HG03108 (cell line): Measurements from ENCODE around the gene CA10.

Source experiments
- ATAC-seq: cut with Tn5 transposase; IDR thresholded peaks from one replicate; pipeline ENCODE4 v1.9.1; 2021; ENCODE audit warnings: moderate library complexity; ENCODE audit not compliant: unreplicated experiment

The CA10 gene

GRCh38 chr17:51734976-51735375 is 423.5 kb downstream of the CA10 start:
- no peak for ATAC-seq

GRCh38 chr17:51734462-51734861 is 424.1 kb downstream of the CA10 start:
- ATAC-seq: no peak

- no peak for ATAC-seq
Observed at GRCh38 chr17:51733166-51733565, 425.3 kb downstream of the CA10 start.

GRCh38 chr17:51731941-51732722 is 426.4 kb downstream of the CA10 start:
- ATAC-seq: no peak

DNA sequence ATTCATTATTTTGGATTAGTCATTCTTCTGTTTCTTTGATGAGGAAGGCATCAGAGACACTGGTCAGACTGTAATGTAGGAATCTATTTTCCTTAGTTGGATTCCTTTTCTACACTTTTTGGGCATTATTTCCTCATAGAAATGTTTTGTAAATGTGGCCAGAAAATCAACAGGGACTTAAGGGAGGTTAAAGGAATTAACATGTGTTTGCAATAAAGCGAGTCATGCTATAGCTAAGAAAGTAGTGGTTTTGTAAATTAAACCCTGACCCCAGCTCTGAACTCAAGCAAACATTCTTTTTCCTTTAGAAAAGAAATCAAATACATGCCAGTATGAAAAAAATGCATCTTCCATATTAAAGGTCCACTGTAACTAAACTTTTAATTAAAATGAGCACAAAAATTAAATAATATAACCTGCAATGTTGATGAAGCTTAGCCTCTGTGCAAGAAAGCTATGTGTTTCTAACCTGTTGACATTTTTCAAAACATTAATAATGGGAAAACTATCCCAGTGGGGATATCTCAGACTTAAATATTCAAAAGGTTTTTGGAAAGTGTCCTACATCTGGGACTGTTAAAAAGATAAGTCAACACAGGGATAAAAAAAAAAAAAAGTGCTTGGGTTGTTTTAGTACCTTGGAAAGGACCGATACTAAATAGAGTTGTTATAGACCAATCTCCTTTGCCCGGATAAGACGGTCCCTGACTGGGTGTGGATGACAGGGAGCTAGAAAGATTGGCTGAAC is 428.0 kb downstream of the CA10 start:
- no peak for ATAC-seq

DNA sequence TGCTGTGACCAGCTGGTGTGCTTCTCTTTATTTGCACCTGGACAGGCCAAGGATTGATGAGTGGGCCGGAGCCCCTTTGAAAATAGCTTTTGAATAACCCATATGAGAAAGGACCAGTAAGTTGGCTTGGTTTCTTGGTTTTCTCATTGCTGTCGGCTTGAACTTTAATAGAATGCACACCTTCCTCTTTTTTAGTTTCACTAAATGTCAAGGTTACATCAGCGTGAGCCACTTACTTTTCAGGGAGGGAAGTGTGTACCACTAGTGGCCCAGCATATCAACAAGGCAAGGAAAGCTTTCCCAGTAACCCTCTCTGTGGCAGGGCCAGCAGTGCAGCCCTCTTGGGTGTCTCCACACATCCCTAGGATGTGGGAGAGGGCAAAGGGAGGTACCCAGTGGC is 433.3 kb downstream of the CA10 start:
- ATAC-seq: no peak

GRCh38 chr17:51724043-51724580 is 434.4 kb downstream of the CA10 start:
- no peak for ATAC-seq

- ATAC-seq: no peak
Observed at GRCh38 chr17:51722994-51723393, 435.5 kb downstream of the CA10 start.

DNA sequence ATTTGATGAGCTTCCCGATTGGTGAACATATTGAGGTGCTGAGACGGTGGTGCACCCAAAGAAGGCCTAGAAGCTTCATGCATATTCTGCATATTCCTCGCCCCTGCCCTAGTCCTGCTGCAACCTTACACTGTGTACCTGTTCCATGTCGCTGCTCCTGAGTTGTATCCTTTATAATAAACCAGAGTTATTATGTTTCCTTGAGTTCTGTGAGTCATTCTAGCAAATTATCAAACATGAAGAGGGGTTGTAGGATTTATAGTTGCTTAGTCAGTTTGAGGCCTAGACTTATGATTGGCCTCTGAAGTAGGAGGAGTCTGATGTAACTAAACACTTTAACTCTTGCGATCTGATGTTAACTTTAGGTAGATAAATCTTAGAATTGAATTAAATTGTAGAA is 436.8 kb downstream of the CA10 start:
- no peak for ATAC-seq

DNA sequence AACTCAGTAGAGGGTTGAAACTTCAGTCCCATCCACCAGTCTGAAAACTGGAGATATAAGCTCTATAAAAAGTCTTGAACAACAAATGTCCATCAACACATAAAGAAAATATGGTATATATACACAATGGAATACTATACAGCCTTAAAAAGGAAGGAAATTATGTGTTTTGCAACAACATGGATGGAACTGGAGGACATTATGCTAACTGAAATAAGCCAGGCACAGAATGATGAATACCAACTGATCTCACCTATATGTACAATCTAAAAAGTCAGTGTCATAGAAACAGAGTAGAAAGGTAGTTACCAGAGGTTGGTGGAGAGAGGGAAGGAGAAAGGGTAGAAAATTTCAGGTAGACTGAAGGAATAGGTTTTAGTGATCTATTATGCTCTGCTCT is 438.1 kb downstream of the CA10 start:
- no peak for ATAC-seq

- ATAC-seq: no peak
Observed at GRCh38 chr17:51718983-51719382, 439.5 kb downstream of the CA10 start.

DNA sequence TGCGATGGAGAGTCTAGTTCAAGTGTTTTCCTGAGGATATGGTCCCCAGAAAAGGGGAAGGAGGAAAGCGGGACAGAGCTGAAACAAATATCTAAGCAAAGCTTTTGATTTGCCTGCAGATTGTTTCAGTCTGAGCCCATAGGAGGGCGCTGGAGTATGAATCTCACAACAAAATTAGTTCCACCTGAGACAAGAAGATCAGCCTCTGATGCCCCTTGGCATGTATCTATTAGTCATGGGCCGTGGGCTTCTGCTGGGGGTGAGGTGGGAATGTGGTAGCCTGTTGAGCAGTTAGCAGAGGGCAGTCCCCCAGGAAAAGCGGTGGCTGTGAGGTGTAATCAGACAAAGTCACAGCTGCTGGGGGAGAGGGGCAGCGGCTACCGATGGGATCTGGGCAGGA is 446.9 kb downstream of the CA10 start:
- ATAC-seq: no peak

DNA sequence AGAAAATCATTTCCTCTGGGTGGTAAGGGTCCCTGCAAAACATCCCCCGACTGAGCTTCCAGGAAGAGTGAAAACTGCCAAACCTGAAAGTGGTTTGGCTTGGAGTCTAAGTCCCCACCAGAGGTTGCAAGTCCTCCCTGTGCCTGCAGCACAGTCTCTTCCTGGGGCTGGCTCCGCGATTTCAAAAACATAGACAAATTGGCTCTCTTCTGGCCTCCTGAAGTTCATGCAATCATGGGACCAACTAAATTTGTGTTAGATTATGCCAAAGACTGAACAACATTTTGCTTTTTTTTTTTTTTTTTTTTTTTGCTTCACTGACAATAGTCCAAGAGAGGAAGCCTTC is 447.9 kb downstream of the CA10 start:
- ATAC-seq: no peak

DNA sequence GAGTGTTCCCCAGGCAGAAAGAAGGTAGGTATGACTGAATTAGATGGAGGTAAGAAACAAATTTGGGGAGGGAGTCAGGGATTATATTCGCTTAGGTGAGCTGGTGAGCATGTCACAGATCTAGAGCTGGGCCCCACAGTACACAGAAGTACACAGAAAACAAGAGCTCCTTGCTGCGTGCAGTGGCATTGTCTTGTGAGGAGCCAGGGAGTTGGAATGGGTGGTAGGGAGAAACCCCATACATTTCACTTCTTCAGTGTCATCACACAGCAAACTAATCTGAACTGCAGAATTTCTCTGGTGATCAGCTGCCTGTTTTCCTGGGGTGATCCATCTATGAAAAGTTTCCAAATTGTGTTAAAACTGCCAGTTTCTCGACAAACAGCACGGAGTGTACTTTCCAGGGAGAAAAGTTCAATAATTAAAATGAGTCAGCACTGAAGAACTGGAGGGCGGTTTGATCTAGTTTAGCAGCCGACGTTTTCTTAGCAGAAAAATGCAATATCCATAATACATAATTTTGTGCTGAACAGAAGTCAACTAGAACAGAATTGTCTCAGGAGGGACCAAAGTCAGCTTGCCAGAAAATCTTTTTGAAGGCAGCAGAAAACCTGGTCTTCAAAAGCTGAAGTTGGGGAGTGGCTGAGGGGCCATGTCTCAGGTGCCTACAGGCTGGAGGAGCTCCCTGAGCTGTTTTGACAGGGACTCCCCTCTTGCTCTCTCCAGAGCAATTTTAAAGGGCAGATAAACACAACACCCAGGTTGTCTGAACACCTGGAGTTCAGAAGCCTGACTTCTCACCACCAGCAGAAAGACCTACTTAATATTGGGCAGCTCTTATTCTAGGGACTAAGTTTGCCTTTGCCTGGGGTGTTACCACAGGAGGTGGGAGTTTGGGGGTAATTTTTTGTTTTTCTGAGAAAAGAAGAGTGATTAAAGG is 448.6 kb downstream of the CA10 start:
- no peak for ATAC-seq

- no peak for ATAC-seq
Observed at GRCh38 chr17:51707216-51707615, 451.3 kb downstream of the CA10 start.

- no peak for ATAC-seq
Observed at GRCh38 chr17:51706093-51706492, 452.4 kb downstream of the CA10 start.

GRCh38 chr17:51703361-51704341 is 454.9 kb downstream of the CA10 start:
- ATAC-seq: no peak

DNA sequence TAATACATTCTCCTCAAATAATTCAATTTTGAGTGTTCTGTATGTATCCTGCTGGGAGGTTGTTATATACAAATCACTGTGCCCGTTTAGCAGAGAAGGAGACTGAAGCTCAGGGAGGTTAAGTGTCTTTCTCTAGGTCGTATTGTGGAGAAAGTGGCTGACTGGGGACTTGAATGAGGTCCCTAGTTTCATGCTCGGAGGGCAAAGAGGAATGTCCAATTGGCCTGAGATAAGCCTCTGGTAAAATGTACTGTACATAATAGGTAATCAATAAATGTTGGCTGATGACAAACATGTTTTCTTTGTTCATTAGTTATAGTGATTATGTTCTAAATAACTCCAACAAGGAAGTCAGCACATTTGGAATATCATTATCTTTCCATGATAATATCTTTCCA is 455.6 kb downstream of the CA10 start:
- ATAC-seq: no peak

DNA sequence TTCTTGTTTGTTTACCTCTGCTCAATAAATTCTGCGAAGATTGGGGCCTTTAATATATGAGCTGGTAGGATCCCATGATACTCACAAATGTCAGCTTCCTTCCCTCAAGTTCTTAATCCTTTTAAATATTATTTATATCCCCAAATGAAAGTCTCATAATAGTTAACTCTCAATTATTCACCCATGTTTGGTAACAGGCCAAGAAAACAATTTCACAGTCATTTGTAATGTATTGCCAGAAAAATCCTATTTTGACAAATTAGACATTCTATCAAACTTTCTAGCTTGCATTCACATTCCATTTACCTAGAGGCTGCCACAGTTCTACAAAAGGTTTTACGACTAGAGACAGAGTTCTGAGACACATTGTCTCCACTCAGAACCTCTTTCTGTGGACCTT is 457.0 kb downstream of the CA10 start:
- ATAC-seq: no peak
